Activated CD8-positive, alpha-beta T cell treated with anti-CD3 and anti-CD28 coated beads for 36 hours (primary cell): ENCODE data around the gene CARS2. TPM values are rescaled to one million over a fixed set of nuclear protein-coding genes. Genes with fewer than 3 reads are reported as not detected.

Experiments used
- ATAC-seq: fragments of 200-7000 bp; cut with Tn5 transposase; one replicate; pipeline ENCODE4 v1.10.0; 2021; ENCODE audit warnings: mild to moderate bottlenecking, moderate library complexity
- CTCF ChIA-PET: fragments of 350-600 bp; sonication (Branson Sonifier 250); formaldehyde crosslinking; loops from one replicate; lab custom pipeline; 2021; ENCODE audit warnings: antibody characterized with exemption; lab: Charles Lee
- POLR2A ChIA-PET: fragments of 350-600 bp; sonication (Branson Sonifier 250); formaldehyde crosslinking; loops from one replicate; lab custom pipeline; 2021; ENCODE audit warnings: antibody characterized with exemption; lab: Charles Lee
- DNase-seq: peaks from one replicate; pipeline ENCODE4 v3.0.0-alpha.2; 2020
- H3K27ac Mint-ChIP-seq: one replicate; pipeline ENCODE4 v1.8.0; 2021; ENCODE audit warnings: mild to moderate bottlenecking, mixed read lengths
- H3K27me3 Mint-ChIP-seq: one replicate; pipeline ENCODE4 v1.8.0; 2021; ENCODE audit warnings: mixed read lengths
- H3K36me3 Mint-ChIP-seq: one replicate; pipeline ENCODE4 v1.8.0; 2021; ENCODE audit warnings: low read depth, mixed read lengths
- H3K4me1 Mint-ChIP-seq: one replicate; pipeline ENCODE4 v1.8.0; 2021; ENCODE audit warnings: low read depth, mixed read lengths
- H3K4me3 Mint-ChIP-seq: one replicate; pipeline ENCODE4 v1.8.0; 2021; ENCODE audit warnings: mild to moderate bottlenecking, moderate library complexity, mixed read lengths
- H3K9me3 Mint-ChIP-seq: one replicate; pipeline ENCODE4 v1.8.0; 2021; ENCODE audit warnings: mixed read lengths
- CTCF ChIP-seq: fragments of 200-600 bp; IDR thresholded peaks from one replicate; pipeline ENCODE4 v1.8.0; 2022; ENCODE audit warnings: antibody characterized with exemption, mild to moderate bottlenecking
- intact Hi-C: fragments of 100-400 bp; cut with micrococcal nuclease; formaldehyde crosslinking; loops from one replicate; pipeline ENCODE4 v1.10.0; 2022
- total RNA-seq, 2 experiments: library from RNA; stranded (reverse); gene quantifications; one replicate each; pipeline ENCODE4 v1.2.3, GENCODE V29; 2021

The CARS2 gene
- total RNA-seq, 2 experiments from 2014 or later, result 60.7 to 63.0 TPM

- peak overlapping the region; percentile 41 for H3K27ac Mint-ChIP-seq
- peaks cover 49% of the 10 kb centered on the region for H3K4me1 Mint-ChIP-seq
- POLR2A ChIA-PET, result interaction anchor here (1.0 kb wide), 1 partner anchor 10 kb away, joined by 3 read pairs; no protein-coding TSS in a partner anchor
These were observed 79.4 kb downstream of the CARS2 start for GRCh38 chr13:110626521-110626920.

GRCh38 chr13:110625771-110626321, 80.1 kb downstream of the CARS2 start:
- Mint-ChIP-seq H3K27ac (peak overlapping the region; percentile 46), H3K4me3 (no peak overlapping the region), H3K9me3 (no peaks in the 10 kb centered on the region), H3K27me3 (no peaks in the 10 kb centered on the region), H3K36me3 (peaks cover 23% of the 10 kb centered on the region), H3K4me1 (peaks cover 45% of the 10 kb centered on the region)
- ATAC-seq (no peak), DNase-seq (no peak)
- ChIA-PET POLR2A (interaction anchor here (1.0 kb wide), 1 partner anchor 10 kb away, joined by 3 read pairs; no protein-coding TSS in a partner anchor), CTCF (no interaction called here)
- TF ChIP-seq CTCF, result no peak
- intact Hi-C loops, result no loop called here

More at GRCh38 chr13:110626521-110626920, 79.4 kb downstream of the CARS2 start:
- Mint-ChIP-seq H3K27me3 (no peaks in the 10 kb centered on the region), H3K36me3 (peaks cover 23% of the 10 kb centered on the region), H3K9me3 (no peaks in the 10 kb centered on the region), H3K4me3 (no peak overlapping the region)
- TF ChIP-seq CTCF, result no peak
- ATAC-seq, result no peak
- intact Hi-C loops, result no loop called here
- DNase-seq, result no peak
- CTCF ChIA-PET, result no interaction called here

- TF ChIP-seq CTCF, result no peak
- no peaks in the 10 kb centered on the region for H3K9me3 Mint-ChIP-seq
- intact Hi-C loops, result no loop called here
- H3K27me3 Mint-ChIP-seq, result no peaks in the 10 kb centered on the region
- H3K27ac Mint-ChIP-seq, result peak overlapping the region; percentile 46
- DNase-seq, result no peak
- H3K4me1 Mint-ChIP-seq, result peaks cover 41% of the 10 kb centered on the region
- H3K4me3 Mint-ChIP-seq, result no peak overlapping the region
- ChIA-PET CTCF (no interaction called here), POLR2A (no interaction called here)
- ATAC-seq, result no peak
- H3K36me3 Mint-ChIP-seq, result peaks cover 23% of the 10 kb centered on the region
These were observed 80.9 kb downstream of the CARS2 start for GRCh38 chr13:110624766-110625756.

GRCh38 chr13:110620596-110620995, 85.3 kb downstream of the CARS2 start:
- Mint-ChIP-seq H3K36me3 (peaks cover 8% of the 10 kb centered on the region), H3K9me3 (no peaks in the 10 kb centered on the region), H3K4me1 (peaks cover 45% of the 10 kb centered on the region), H3K4me3 (no peak overlapping the region), H3K27ac (no peak overlapping the region), H3K27me3 (no peaks in the 10 kb centered on the region)
- ChIA-PET CTCF (interaction anchor here (1.2 to 1.6 kb wide), 2 partner anchors 27 to 165 kb away, joined by 3 to 4 read pairs; no protein-coding TSS in a partner anchor), POLR2A (no interaction called here)
- ATAC-seq, result no peak
- TF ChIP-seq CTCF, result no peak
- DNase-seq, result no peak
- intact Hi-C loops, result no loop called here
